ENCODE measurements around the gene EREG.
"Not testable (repeated sequence)": the region's sequence is repeated elsewhere in the genome, so short reads cannot be mapped to it uniquely, and the experiment has no call there.

EREG gene

GRCh38 chr4:74331252-74331651, 33.7 kb upstream of the EREG start:
- Mint-ChIP-seq H3K9me3 (no peaks in the 10 kb centered on the region), H3K36me3 (ENCODE audit: low read depth) (no peaks in the 10 kb centered on the region), H3K27me3 (peaks cover 23% of the 10 kb centered on the region), H3K4me1 (ENCODE audit: low read depth) (no peaks in the 10 kb centered on the region), H3K27ac (no peak overlapping the region), H3K4me3 (no peak overlapping the region)
- no peak for DNase-seq

DNA sequence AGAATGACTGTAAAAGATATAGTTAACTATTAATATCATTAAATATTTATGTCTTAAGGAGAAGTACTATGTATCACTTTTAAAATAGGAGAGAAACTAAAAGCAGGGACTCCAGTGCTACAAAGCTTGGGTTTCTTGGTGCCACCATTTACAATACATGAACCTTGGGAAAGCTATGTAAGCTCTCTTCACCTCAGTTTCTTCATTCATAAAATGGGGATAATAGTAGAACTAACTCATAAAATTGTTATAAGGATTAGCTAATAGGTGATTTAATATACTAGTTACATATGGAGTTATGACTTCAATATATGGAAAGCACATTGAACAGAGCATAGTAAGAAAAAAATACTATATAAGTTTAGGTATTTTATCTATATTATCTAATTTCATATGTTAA, 33.0 kb upstream of the EREG start:
- H3K4me3 Mint-ChIP-seq = no peak overlapping the region
- no peaks in the 10 kb centered on the region for H3K36me3 Mint-ChIP-seq (ENCODE audit: low read depth)
- no peaks in the 10 kb centered on the region for H3K4me1 Mint-ChIP-seq (ENCODE audit: low read depth)
- no peaks in the 10 kb centered on the region for H3K9me3 Mint-ChIP-seq
- peaks cover 23% of the 10 kb centered on the region for H3K27me3 Mint-ChIP-seq
- no peak for DNase-seq
- no peak overlapping the region for H3K27ac Mint-ChIP-seq

GRCh38 chr4:74334636-74335035, 30.3 kb upstream of the EREG start:
- H3K9me3 Mint-ChIP-seq = no peaks in the 10 kb centered on the region
- DNase-seq = no peak
- no peaks in the 10 kb centered on the region for H3K36me3 Mint-ChIP-seq (ENCODE audit: low read depth)
- H3K4me1 Mint-ChIP-seq (ENCODE audit: low read depth) = no peaks in the 10 kb centered on the region
- no peak overlapping the region for H3K4me3 Mint-ChIP-seq
- H3K27ac Mint-ChIP-seq = no peak overlapping the region
- peaks cover 9% of the 10 kb centered on the region for H3K27me3 Mint-ChIP-seq

DNA sequence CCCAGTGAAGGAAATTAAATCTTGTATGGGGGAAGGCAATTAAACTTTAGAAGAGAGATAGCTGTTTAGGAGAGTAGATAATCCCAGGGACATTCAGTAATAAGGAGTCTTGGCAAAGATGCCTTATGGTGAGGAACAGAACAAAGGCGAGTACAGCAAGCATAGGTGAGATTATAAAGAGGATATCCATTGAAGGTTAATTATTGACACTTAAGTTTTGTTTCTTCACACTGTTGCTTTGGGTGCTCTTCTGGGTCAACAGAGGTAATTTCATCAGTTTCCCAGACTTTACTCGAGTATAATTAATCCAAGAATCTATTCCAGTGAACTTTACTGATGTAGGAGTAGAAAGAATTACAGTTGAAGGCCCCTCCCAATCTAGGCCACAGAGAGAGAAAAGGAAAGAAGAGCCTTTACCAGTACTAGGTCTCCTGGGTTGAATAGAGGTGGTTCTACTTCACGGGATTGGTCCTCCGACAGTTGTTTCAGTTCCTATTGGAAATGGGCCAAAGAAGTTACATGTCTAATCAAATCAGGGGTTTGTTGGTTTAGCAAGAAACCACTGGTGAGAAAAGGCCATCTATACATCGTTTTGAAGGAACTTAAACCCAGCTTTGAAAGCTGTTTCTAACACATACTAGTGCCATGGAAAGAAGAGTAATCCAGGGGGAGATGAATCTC, 29.5 kb upstream of the EREG start:
- no peak for DNase-seq
- Mint-ChIP-seq H3K27me3 (peaks cover 9% of the 10 kb centered on the region), H3K9me3 (peaks cover 4% of the 10 kb centered on the region), H3K27ac (no peak overlapping the region), H3K4me1 (ENCODE audit: low read depth) (no peaks in the 10 kb centered on the region), H3K36me3 (ENCODE audit: low read depth) (no peaks in the 10 kb centered on the region), H3K4me3 (no peak overlapping the region)

- Mint-ChIP-seq H3K36me3 (ENCODE audit: low read depth) (no peaks in the 10 kb centered on the region), H3K4me1 (ENCODE audit: low read depth) (no peaks in the 10 kb centered on the region), H3K27me3 (peaks cover 20% of the 10 kb centered on the region)
Observed at GRCh38 chr4:74338792-74339333, 26.1 kb upstream of the EREG start.

DNA sequence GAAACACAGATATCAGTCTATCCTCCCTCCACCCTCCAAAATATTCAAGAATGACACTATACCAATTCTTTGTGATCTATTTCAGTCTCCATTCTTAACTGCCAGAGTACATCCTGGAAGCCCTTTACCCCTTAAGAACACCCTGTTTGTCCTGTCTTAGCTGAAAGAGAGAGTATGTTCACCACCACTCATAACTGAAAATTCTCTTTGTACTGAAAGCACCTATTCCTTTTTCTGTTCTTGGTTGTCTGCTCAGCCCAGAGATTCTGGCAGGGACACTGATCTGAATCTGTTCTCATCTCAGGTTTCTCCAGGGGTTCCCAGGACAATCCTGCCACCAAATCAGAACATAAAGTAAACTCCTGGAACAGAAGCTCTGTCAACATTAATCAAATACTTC, 25.4 kb upstream of the EREG start:
- DNase-seq = no peak
- Mint-ChIP-seq H3K27ac (no peak overlapping the region), H3K4me3 (no peak overlapping the region), H3K36me3 (ENCODE audit: low read depth) (no peaks in the 10 kb centered on the region), H3K4me1 (ENCODE audit: low read depth) (no peaks in the 10 kb centered on the region), H3K9me3 (peaks cover 15% of the 10 kb centered on the region), H3K27me3 (peaks cover 20% of the 10 kb centered on the region)

More at GRCh38 chr4:74338792-74339333, 26.1 kb upstream of the EREG start:
- no peak overlapping the region for H3K27ac Mint-ChIP-seq
- DNase-seq = no peak
- H3K9me3 Mint-ChIP-seq = peaks cover 13% of the 10 kb centered on the region
- H3K4me3 Mint-ChIP-seq = no peak overlapping the region

DNA sequence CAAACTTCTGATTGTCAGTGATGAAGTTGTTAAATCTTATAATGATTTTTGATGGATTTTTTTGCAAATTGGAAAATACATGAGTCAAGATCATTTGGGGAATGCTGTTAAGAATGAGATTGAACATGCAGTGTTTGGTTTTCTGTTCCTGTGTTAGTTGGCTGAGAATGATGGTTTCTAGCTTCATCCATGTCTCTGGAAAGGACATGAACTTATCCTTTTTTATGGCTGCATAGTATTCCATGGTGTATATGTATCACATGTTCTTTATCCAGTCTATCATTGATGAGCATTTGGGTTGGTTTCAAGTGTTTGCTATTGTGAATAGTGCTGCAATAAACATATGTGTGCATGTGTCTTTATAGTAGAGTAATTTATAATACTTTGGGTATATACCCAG, 24.5 kb upstream of the EREG start:
- peaks cover 21% of the 10 kb centered on the region for H3K9me3 Mint-ChIP-seq
- H3K36me3 Mint-ChIP-seq (ENCODE audit: low read depth); H3K27ac Mint-ChIP-seq; H3K4me3 Mint-ChIP-seq; H3K4me1 Mint-ChIP-seq (ENCODE audit: low read depth); DNase-seq: not testable (repeated sequence)
- peaks cover 25% of the 10 kb centered on the region for H3K27me3 Mint-ChIP-seq

- H3K4me3 Mint-ChIP-seq = no peak overlapping the region
- H3K36me3 Mint-ChIP-seq (ENCODE audit: low read depth) = no peaks in the 10 kb centered on the region
- DNase-seq = no peak
- H3K27ac Mint-ChIP-seq = no peak overlapping the region
- H3K4me1 Mint-ChIP-seq (ENCODE audit: low read depth) = no peaks in the 10 kb centered on the region
- H3K9me3 Mint-ChIP-seq = peaks cover 21% of the 10 kb centered on the region
- peaks cover 23% of the 10 kb centered on the region for H3K27me3 Mint-ChIP-seq
Observed at GRCh38 chr4:74344031-74344430, 20.9 kb upstream of the EREG start.

DNA sequence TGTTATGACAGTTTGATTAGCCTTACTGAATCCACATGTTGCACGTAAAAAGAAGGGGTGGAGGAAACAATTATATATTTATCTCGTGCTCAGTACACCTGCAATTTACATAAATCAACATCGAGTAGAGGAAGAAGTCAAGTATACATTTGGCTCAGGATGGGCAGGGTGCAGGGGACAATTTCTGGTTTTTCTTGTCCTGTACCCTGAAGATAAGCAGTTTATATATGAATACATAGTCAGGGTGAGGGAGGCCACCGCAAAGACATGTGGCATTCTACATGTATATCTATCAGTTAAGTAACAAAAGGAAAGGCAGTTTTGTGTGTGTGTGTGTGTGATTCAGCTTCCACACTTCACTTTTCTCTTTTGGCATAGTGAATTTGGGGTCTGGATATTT, 11.1 kb upstream of the EREG start:
- DNase-seq = no peak
- no peak overlapping the region for H3K4me3 Mint-ChIP-seq
- no peaks in the 10 kb centered on the region for H3K27me3 Mint-ChIP-seq
- H3K9me3 Mint-ChIP-seq = no peaks in the 10 kb centered on the region
- H3K36me3 Mint-ChIP-seq (ENCODE audit: low read depth) = no peaks in the 10 kb centered on the region
- H3K4me1 Mint-ChIP-seq (ENCODE audit: low read depth) = no peaks in the 10 kb centered on the region
- no peak overlapping the region for H3K27ac Mint-ChIP-seq

- Mint-ChIP-seq H3K27me3 (peaks cover 12% of the 10 kb centered on the region), H3K27ac (no peak overlapping the region), H3K4me1 (ENCODE audit: low read depth) (no peaks in the 10 kb centered on the region), H3K36me3 (ENCODE audit: low read depth) (no peaks in the 10 kb centered on the region), H3K9me3 (no peaks in the 10 kb centered on the region), H3K4me3 (no peak overlapping the region)
- DNase-seq = no peak
Observed at GRCh38 chr4:74357965-74358364, 7.0 kb upstream of the EREG start.

- Mint-ChIP-seq H3K36me3 (ENCODE audit: low read depth) (no peaks in the 10 kb centered on the region), H3K4me3 (no peak overlapping the region), H3K9me3 (no peaks in the 10 kb centered on the region), H3K27ac (no peak overlapping the region), H3K4me1 (ENCODE audit: low read depth) (peaks cover 14% of the 10 kb centered on the region), H3K27me3 (peaks cover 42% of the 10 kb centered on the region)
- no peak for DNase-seq
Observed at GRCh38 chr4:74361671-74362070, 3.3 kb upstream of the EREG start.

- Mint-ChIP-seq H3K36me3 (ENCODE audit: low read depth) (no peaks in the 10 kb centered on the region), H3K27ac (no peak overlapping the region), H3K27me3 (peaks cover 46% of the 10 kb centered on the region), H3K9me3 (no peaks in the 10 kb centered on the region), H3K4me3 (no peak overlapping the region), H3K4me1 (ENCODE audit: low read depth) (peaks cover 14% of the 10 kb centered on the region)
- DNase-seq = no peak
Observed at GRCh38 chr4:74362347-74362746, 2.6 kb upstream of the EREG start.

DNA sequence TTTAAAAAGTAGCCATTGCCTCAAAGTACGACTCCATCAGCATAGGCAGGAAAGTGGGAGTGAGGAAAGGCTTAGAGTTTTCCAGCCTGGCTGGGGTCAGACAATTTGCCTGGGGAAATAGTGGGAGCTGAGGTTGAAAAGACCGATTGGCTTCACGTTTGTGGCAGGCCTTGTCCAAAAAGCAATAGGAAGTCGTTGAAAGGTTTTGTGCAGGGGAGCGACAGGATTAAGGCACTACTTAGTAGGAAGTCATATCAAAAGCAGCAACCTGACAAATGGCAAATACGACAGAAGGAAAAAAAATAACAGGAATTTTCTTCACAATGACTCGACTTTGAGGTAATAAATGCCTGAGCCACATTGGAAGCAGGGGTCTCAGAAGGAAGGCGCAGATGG, 691 bp upstream of the EREG start:
- Mint-ChIP-seq H3K27ac (no peak overlapping the region), H3K4me3 (no peak overlapping the region), H3K4me1 (ENCODE audit: low read depth) (peaks cover 14% of the 10 kb centered on the region), H3K36me3 (ENCODE audit: low read depth) (no peaks in the 10 kb centered on the region), H3K27me3 (peaks cover 52% of the 10 kb centered on the region), H3K9me3 (no peaks in the 10 kb centered on the region)
- no peak for DNase-seq

DNA sequence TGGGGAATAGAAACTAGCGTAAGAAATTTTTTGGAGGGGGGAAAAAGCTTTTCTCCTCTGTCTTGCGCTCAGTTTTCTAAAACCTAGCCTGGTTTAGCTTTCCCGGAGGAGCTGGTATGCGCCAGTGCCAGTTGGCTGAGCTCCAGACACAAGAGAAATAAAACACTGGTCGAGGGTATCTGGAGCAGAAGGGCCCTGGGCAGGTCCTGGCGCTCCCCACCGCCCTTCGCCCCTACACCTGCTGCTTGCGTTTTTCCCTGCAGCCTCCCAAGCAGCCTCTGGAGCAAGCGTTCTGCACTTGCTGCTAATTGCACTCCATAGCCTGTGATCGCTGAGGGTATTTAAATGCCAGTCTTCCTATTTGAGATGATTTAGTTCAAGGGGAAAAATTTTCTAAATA, 816 bp downstream of the EREG start:
- Mint-ChIP-seq H3K4me3 (no peak overlapping the region), H3K4me1 (ENCODE audit: low read depth) (peaks cover 14% of the 10 kb centered on the region), H3K27me3 (peaks cover 52% of the 10 kb centered on the region)

GRCh38 chr4:74366367-74366911, 1.5 kb downstream of the EREG start:
- DNase-seq = no peak
- Mint-ChIP-seq H3K4me3 (no peak overlapping the region), H3K9me3 (no peaks in the 10 kb centered on the region), H3K27ac (no peak overlapping the region), H3K4me1 (ENCODE audit: low read depth) (peaks cover 14% of the 10 kb centered on the region), H3K36me3 (ENCODE audit: low read depth) (no peaks in the 10 kb centered on the region), H3K27me3 (peaks cover 52% of the 10 kb centered on the region)

More for the DNA sequence above, 816 bp downstream of the EREG start:
- no peak for DNase-seq
- Mint-ChIP-seq H3K36me3 (ENCODE audit: low read depth) (no peaks in the 10 kb centered on the region), H3K9me3 (no peaks in the 10 kb centered on the region), H3K27ac (no peak overlapping the region)
